K562 (cell line): ENCODE measurements around the gene KRTAP1-5. TPM values are rescaled to one million over a fixed set of nuclear protein-coding genes. Genes with fewer than 3 reads are reported as not detected.
"Not testable (repeated sequence)": the region's sequence is repeated elsewhere in the genome, so short reads cannot be mapped to it uniquely, and the experiment has no call there.

ENCODE experiments used
- ATAC-seq: fragments of 200-7000 bp; cut with Tn5 transposase; 3 replicates; pipeline ENCODE4 v1.9.1; 2020; ENCODE audit warnings: moderate library complexity
- BruUV-seq: library from RNA; stranded (reverse); fragments of 400-500 nt; replicated peaks from 2 replicates; lab custom pipeline; 2021; lab: Mats Ljungman, UMichigan
- CTCF ChIA-PET: fragments of 300-600 bp; formaldehyde crosslinking; extraction: SDS; loops from one replicate; lab custom pipeline; 2021; ENCODE audit warnings: low intra/inter-chr PET ratio; lab: Yijun Ruan, JAX
- POLR2A ChIA-PET: fragments of 300-600, 350-650 bp; sonication (Branson Sonifier 250); formaldehyde crosslinking; extraction: SDS; loops from one replicate; lab custom pipeline; 2021; ENCODE audit warnings: antibody characterized with exemption, inconsistent platforms; lab: Yijun Ruan, JAX
- DNase-seq, 4 experiments: peaks; one replicate each; pipeline versions ENCODE4 v3.0.0 to v3.0.0-alpha.2; 2011 to 2018; ENCODE audit warnings: low spot score in 3 of 4, mixed read lengths in 3 of 4; ENCODE audit errors: extremely low read depth in 1 of 4
- FAIRE-seq: peaks from 2 replicates; lab custom pipeline; 2011; peaks lifted over from hg19 to GRCh38; lab: Jason Lieb, UNC
- H2AFZ ChIP-seq: 2 replicates; pipeline ENCODE4 v1.6.0; 2011; ENCODE audit warnings: low read depth, low read length, control low read depth, inconsistent platforms
- H3K27ac ChIP-seq: fragments of 200-600 bp; 3 replicates; pipeline ENCODE4 v1.8.0; 2011; ENCODE audit warnings: low read depth, mild to moderate bottlenecking, control low read depth, inconsistent platforms, low read length, moderate library complexity, mixed read lengths; ENCODE audit errors: extremely low read depth
- H3K27me3 ChIP-seq, 2 experiments: fragments of 300-600 bp in 1 of 2; 2 replicates in 1 of 2; 3 replicates in 1 of 2; pipeline versions ENCODE4 v1.6.0 to v1.8.0; 2011; ENCODE audit warnings: inconsistent platforms in 2 of 2, low read length in 2 of 2, mild to moderate bottlenecking in 1 of 2, mixed read lengths in 1 of 2, moderate library complexity in 1 of 2; ENCODE audit not compliant: control insufficient read depth in 2 of 2, insufficient read depth in 2 of 2
- H3K36me3 ChIP-seq: fragments of 300-600 bp; 3 replicates; pipeline ENCODE4 v1.8.0; 2011; ENCODE audit warnings: mild to moderate bottlenecking, low read length, inconsistent platforms; ENCODE audit not compliant: control insufficient read depth, insufficient read depth
- H3K4me1 ChIP-seq, 2 experiments: fragments of 200-600 bp in 1 of 2; replicated peaks in 1 of 2; 2 replicates in 1 of 2; 3 replicates in 1 of 2; pipeline versions ENCODE4 v1.5.1 to v1.8.0; 2011; ENCODE audit warnings: inconsistent platforms in 2 of 2, low read length in 2 of 2, mild to moderate bottlenecking in 1 of 2, mixed read lengths in 1 of 2, moderate library complexity in 1 of 2; ENCODE audit not compliant: control insufficient read depth in 2 of 2, insufficient read depth in 2 of 2
- H3K4me2 ChIP-seq: 2 replicates; pipeline ENCODE4 v1.6.1; 2011; ENCODE audit warnings: low read length, control low read depth, inconsistent platforms, mixed read lengths; ENCODE audit not compliant: insufficient read depth
- H3K4me3 ChIP-seq: fragments of 200-600 bp; sonication (generic), shearing (Covaris generic); 2 replicates; pipeline ENCODE4 v1.5.1; 2016; ENCODE audit warnings: control low read depth, inconsistent platforms
- H3K79me2 ChIP-seq: fragments of 200-600 bp; 3 replicates; pipeline ENCODE4 v1.8.0; 2011; ENCODE audit warnings: low read length, inconsistent platforms; ENCODE audit not compliant: control insufficient read depth, insufficient read depth
- H3K9ac ChIP-seq, 2 experiments: 2 replicates each; pipeline versions ENCODE4 v1.6.0 to v1.6.1; 2011; ENCODE audit warnings: low read depth in 2 of 2, low read length in 2 of 2, control low read depth in 1 of 2, inconsistent platforms in 1 of 2, mild to moderate bottlenecking in 1 of 2, mixed read lengths in 1 of 2; ENCODE audit not compliant: insufficient read depth in 1 of 2
- H3K9me1 ChIP-seq: one replicate; pipeline ENCODE4 v1.6.0; 2011; ENCODE audit warnings: inconsistent platforms, mild to moderate bottlenecking, low read length, moderate library complexity; ENCODE audit not compliant: control insufficient read depth, insufficient read depth
- H3K9me3 ChIP-seq: replicated peaks from 2 replicates; pipeline ENCODE4 v1.5.1; 2011; ENCODE audit warnings: low read depth, low read length, inconsistent platforms; ENCODE audit not compliant: control insufficient read depth, insufficient read depth
- H4K20me1 ChIP-seq: replicated peaks from 2 replicates; pipeline ENCODE4 v1.6.1; 2011; ENCODE audit warnings: low read length, inconsistent platforms, mixed read lengths; ENCODE audit not compliant: control insufficient read depth, insufficient read depth
- WGBS: fragments of 100-300 bp; shearing (Covaris generic); methylation state at CpG from one replicate; pipeline ENCODE4 v1.1.6; 2016; ENCODE audit warnings: low coverage, mixed read lengths; ENCODE audit not compliant: insufficient coverage; ENCODE audit errors: missing lambda C conversion rate; 5-methylcytosine and 5-hydroxymethylcytosine counted together
- in situ Hi-C: fragments of 300-500 bp; cut with MboI; formaldehyde crosslinking; loops from 4 replicates; pipeline ENCODE4 v1.15.0; 2018; ENCODE audit warnings: inconsistent platforms, mixed read lengths
- intact Hi-C: fragments of 100-400 bp; cut with micrococcal nuclease; formaldehyde crosslinking; loops from 2 replicates; pipeline ENCODE4 v1.14.2; 2022
- polyA plus RNA-seq, 8 experiments: library from polyadenylated mRNA; depleted of rRNA in 4 of 8; stranded (reverse) in 5 of 8; unstranded in 3 of 8; fragments of >200 nt; fragmentation: Nextera tagmentation in 2 of 8; fragmentation: Illumina TruSeq in 1 of 8; extraction: Ambion mirVana in 2 of 8; extraction: Trizol in 1 of 8; gene quantifications; 2 replicates each; pipeline versions ENCODE4 v1.2.1 to v1.2.3, GENCODE V29; 2011 to 2014; ENCODE audit warnings: inconsistent platforms in 1 of 8, missing spikeins in 1 of 8
- total RNA-seq, 7 experiments: library from RNA; depleted of rRNA in 6 of 7; stranded (reverse); fragments of >200 nt in 6 of 7; fragmentation: Illumina TruSeq in 2 of 7; extraction: Trizol in 2 of 7; gene quantifications; 2 replicates each; pipeline versions ENCODE4 v1.2.1 to v1.2.3, GENCODE V29; 2011 to 2021; ENCODE audit warnings: low replicate concordance in 1 of 7

Gene KRTAP1-5
- total and polyA plus RNA-seq, 9 of the 15 experiments (the other 6 are each of a cell fraction or from before 2014, with no cell fraction given) = not detected

GRCh38 chr17:41055130-41055529, 28.1 kb upstream of the KRTAP1-5 start, which contains the start of gene KRTAP2-2:
Gene KRTAP2-2, minus strand, starts transcription at chr17:41055230. Its CDS starts 19 bp downstream, at chr17:41055211.
- H3K9ac ChIP-seq, H3K79me2 ChIP-seq, H3K36me3 ChIP-seq, FAIRE-seq, H3K9me3 ChIP-seq, H3K4me2 ChIP-seq, in situ Hi-C loops, BruUV-seq, H3K27ac ChIP-seq, DNase-seq, ATAC-seq, H3K4me1 ChIP-seq, H3K9me1 ChIP-seq, POLR2A ChIA-PET, H3K4me3 ChIP-seq, H4K20me1 ChIP-seq, CTCF ChIA-PET, H3K27me3 ChIP-seq, H2AFZ ChIP-seq, intact Hi-C loops: not testable (repeated sequence)
- WGBS = 0% methylated on average over 1 of the region's 6 CpGs

- under 1% methylated on average over 7 of the region's 9 CpGs for WGBS
- H3K27ac ChIP-seq, H3K4me3 ChIP-seq, BruUV-seq, H3K4me1 ChIP-seq, H3K79me2 ChIP-seq, H4K20me1 ChIP-seq, DNase-seq, in situ Hi-C loops, FAIRE-seq, H3K9me1 ChIP-seq, H3K27me3 ChIP-seq, H3K4me2 ChIP-seq, ATAC-seq, POLR2A ChIA-PET, H3K9ac ChIP-seq, H3K9me3 ChIP-seq, H2AFZ ChIP-seq, CTCF ChIA-PET, H3K36me3 ChIP-seq, intact Hi-C loops: not testable (repeated sequence)
Observed at GRCh38 chr17:41054556-41054955, 27.5 kb upstream of the KRTAP1-5 start.
